ENCODE measurements around the gene TCF7L1.
"Not testable (repeated sequence)": the region's sequence is repeated elsewhere in the genome, so short reads cannot be mapped to it uniquely, and the experiment has no call there.

The TCF7L1 gene

GRCh38 chr2:85291425-85292023 lies 158.3 kb downstream of the TCF7L1 start:
- DNase-seq, result no peak

GRCh38 chr2:85302121-85302520 lies 168.9 kb downstream of the TCF7L1 start:
- DNase-seq, result no peak

- no peak for DNase-seq
Measured at GRCh38 chr2:85303780-85304531, 170.8 kb downstream of the TCF7L1 start.

- DNase-seq, result no peak
Measured at GRCh38 chr2:85307527-85307897, 174.3 kb downstream of the TCF7L1 start.

GRCh38 chr2:85308201-85308600 lies 175.0 kb downstream of the TCF7L1 start:
- DNase-seq, result no peak

- peak; percentile 11 for DNase-seq
Measured at GRCh38 chr2:85308896-85309555, 175.8 kb downstream of the TCF7L1 start.

GRCh38 chr2:85309699-85310321 lies 176.6 kb downstream of the TCF7L1 start:
- no peak for DNase-seq

GRCh38 chr2:85310330-85310729 lies 177.1 kb downstream of the TCF7L1 start:
- DNase-seq, result no peak

- no peak for DNase-seq
Measured at GRCh38 chr2:85312404-85312803, 179.2 kb downstream of the TCF7L1 start.

GRCh38 chr2:85314884-85315242 lies 181.7 kb downstream of the TCF7L1 start:
- DNase-seq, result no peak

GRCh38 chr2:85315921-85316320 lies 182.7 kb downstream of the TCF7L1 start:
- not testable (repeated sequence) for DNase-seq

GRCh38 chr2:85318222-85319074 lies 185.3 kb downstream of the TCF7L1 start:
- DNase-seq, result peak; percentile 27

- no peak for DNase-seq
Measured at GRCh38 chr2:85319796-85320195, 186.6 kb downstream of the TCF7L1 start.

GRCh38 chr2:85323351-85323987 lies 190.3 kb downstream of the TCF7L1 start:
- DNase-seq, result no peak

- DNase-seq, result not testable (repeated sequence)
Measured at GRCh38 chr2:85323988-85324367, 190.8 kb downstream of the TCF7L1 start.

GRCh38 chr2:85324639-85325465 lies 191.7 kb downstream of the TCF7L1 start:
- DNase-seq, result no peak

GRCh38 chr2:85325466-85325811 lies 192.2 kb downstream of the TCF7L1 start:
- DNase-seq, result no peak

- DNase-seq, result no peak
Measured at GRCh38 chr2:85326406-85327159, 193.4 kb downstream of the TCF7L1 start.

GRCh38 chr2:85327160-85327821 lies 194.1 kb downstream of the TCF7L1 start:
- no peak for DNase-seq

All from NCI-H2107 (cell line).